ENCODE results near the gene R3HDM4.

Gene R3HDM4

DNA sequence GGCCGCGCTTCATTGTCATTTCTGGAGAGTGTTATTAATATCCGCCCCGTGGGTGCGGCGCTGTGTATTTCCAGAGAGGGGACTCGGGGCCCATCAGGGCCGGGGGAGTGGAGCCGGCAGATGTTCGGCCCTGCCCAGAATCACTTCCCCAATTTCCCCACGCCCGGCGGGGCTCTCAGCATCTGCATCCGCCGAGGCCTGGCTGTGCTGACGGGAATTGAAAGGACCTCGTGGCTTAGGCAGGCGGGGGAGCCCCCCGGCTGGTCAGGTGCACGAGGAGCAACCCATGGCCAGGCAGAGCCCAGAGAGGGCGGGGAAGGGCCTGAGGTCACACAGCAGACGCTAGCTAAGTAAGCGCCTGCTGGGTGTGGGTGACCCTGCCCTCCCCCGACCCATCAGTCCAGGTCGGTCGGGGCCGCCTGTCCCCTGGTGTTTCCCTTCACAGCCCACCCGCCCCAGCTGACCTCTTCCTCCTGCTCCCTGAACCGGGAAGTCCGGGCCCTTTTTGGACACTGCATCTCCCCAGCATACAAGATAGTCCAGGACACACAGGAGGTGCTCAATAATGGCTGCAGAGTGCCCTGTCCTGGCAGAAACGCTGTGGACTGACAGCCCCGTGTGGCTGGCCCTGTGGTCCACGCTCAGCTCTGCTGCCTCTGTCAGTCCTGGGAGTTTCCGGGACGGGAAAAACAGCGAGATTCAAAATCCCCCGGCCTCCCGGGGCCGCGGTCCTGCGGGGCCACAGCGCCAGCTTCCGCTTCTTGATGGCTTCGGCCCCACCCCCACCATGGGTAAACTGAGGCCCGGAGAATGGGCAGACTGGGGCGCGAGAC lies 34.9 kb upstream of the R3HDM4 start:
- in situ Hi-C loops (cut with MboI; ENCODE audit: low sequenced_read_pairs) = no loop called here

DNA sequence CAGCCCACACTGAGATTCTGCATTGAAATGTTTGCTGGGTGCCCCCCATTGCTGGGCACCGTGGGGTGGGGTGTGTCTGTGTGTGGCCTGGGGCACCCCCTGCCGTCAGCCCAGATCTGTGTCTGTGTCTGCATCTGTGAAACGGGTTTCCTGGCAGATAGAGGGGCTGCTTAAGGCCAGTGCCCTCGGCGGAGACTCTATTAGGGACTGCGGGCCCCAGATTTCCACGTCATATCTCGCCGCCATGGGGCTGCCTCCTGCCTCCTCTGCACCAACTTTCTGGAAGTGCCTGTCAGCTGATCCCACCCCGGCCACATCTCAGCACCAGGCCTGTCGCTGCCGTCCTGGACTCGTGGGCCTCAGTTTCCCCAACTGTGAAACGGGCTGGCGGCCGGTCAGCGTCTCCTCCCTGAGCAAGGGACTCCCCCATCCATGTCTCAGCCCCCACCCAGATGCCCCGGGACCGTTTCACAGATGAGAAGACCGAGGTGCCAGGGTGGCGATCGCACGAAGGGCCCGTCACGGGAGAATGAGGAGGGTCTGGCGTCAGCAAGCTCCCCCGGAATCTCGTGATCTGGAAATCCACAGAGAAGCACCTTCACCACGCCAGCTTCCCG lies 34.2 kb upstream of the R3HDM4 start:
- in situ Hi-C loops (cut with MboI; ENCODE audit: low sequenced_read_pairs) = no loop called here

- in situ Hi-C loops (cut with MboI; ENCODE audit: low sequenced_read_pairs) = no loop called here
These were observed 32.6 kb upstream of the R3HDM4 start for GRCh38 chr19:945401-946252.

- in situ Hi-C loops (cut with MboI; ENCODE audit: low sequenced_read_pairs) = no loop called here
These were observed 31.7 kb upstream of the R3HDM4 start for GRCh38 chr19:944663-945241.

DNA sequence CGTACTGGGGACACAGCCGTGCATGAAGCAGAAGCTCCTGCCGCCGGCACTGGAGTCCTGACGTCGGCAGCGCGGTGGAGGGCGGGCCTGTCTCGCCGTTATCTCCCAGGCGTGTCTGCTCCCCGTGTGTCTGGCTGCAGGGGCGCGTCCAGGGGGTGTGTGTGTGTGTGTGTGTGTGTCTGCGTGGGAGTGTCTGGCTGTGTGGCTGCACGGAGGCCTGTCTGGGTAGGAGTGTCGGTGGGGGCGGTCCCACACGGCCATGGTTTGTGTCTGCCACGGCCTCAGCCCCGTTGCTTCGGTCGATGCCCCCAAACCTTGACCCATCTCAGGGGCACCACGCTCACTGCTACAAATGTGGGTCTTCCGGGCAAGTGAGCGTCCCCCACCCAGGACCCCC lies 31.1 kb upstream of the R3HDM4 start:
- in situ Hi-C loops (cut with MboI; ENCODE audit: low sequenced_read_pairs) = no loop called here

GRCh38 chr19:943551-944170 lies 30.6 kb upstream of the R3HDM4 start:
- in situ Hi-C loops (cut with MboI; ENCODE audit: low sequenced_read_pairs) = no loop called here

DNA sequence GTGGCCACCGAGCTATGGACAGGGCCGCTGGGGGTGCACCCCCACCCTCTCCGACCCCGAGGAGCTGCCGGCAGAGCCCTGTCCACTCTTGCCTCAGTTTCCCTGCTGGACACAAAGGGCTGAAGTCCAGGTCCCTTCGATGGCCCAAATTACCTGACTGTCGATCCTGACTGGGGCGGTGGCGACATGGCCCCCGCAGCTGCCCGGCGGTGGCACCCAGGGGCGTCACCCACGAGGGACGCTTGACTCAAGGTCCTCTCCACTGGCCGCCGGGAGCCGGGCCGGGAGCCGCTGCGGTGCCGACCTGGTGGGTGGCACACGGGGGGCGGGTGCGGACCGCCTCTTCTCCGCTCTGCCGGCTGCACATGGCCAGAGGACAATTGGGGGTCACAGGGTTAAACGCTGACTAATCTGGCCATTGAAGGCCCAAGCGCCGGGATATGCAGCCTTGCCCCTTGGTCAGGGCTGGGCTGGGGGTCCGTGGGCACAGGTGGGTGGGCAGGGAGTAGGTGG lies 29.2 kb upstream of the R3HDM4 start:
- in situ Hi-C loops (cut with MboI; ENCODE audit: low sequenced_read_pairs) = no loop called here

GRCh38 chr19:941292-942132 lies 28.5 kb upstream of the R3HDM4 start:
- in situ Hi-C loops (cut with MboI; ENCODE audit: low sequenced_read_pairs) = no loop called here

DNA sequence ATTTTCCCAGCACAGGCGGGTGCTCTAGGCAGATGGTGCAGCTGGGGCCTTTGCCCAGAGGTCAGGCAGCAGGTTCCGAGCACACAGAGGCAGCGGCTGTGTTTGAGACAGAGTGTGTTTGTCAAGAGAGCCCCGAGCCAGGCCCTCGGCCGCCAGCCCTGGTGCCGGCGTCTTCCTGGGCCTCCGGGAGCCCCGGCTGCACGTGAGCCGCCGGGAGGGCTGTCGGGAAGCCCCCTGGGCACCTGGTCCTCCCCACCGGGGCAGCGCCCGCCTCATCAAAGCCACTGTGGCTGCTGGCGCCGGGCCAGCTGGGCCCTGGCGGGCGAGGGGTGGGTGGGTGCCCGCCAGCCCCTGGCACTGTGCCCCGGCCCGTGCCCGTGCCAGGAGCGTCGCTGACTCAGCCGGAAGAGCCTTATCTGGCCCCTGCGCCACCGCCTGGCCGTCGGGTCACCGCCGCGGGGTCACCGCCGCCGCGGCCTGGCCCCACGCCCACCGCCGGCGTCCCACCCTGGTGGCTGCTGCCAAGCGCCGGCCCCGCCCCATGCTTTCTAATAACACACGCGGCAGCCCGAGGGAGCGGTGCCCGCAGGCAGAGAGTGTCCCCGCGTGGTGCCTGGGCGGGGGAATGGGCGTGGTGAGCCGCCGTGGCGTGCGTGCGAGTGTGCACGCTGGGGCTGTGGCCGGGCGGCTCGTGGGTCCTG lies 27.7 kb upstream of the R3HDM4 start:
- in situ Hi-C loops (cut with MboI; ENCODE audit: low sequenced_read_pairs) = no loop called here

DNA sequence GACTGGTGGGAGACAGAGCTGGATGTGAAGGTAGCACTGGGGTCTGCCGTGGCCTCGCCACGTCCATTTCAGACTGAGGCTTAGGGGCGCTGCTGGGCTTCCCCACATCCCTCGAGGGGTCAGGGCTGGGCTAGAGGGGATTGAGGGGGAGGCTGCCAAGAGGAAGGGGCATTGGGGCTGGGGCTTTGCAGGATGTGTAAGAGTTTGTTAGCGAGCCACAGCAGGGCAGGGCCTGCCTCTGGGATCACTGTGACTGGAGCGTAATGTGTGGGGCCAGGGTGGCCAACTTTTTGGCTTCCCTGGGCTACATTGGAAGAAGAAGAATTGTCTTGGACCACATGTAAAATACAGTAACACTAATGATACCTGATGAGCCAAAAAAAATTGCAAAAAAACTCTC lies 26.9 kb upstream of the R3HDM4 start:
- in situ Hi-C loops (cut with MboI; ENCODE audit: low sequenced_read_pairs) = no loop called here

GRCh38 chr19:939439-939838 lies 26.4 kb upstream of the R3HDM4 start:
- in situ Hi-C loops (cut with MboI; ENCODE audit: low sequenced_read_pairs) = no loop called here

DNA sequence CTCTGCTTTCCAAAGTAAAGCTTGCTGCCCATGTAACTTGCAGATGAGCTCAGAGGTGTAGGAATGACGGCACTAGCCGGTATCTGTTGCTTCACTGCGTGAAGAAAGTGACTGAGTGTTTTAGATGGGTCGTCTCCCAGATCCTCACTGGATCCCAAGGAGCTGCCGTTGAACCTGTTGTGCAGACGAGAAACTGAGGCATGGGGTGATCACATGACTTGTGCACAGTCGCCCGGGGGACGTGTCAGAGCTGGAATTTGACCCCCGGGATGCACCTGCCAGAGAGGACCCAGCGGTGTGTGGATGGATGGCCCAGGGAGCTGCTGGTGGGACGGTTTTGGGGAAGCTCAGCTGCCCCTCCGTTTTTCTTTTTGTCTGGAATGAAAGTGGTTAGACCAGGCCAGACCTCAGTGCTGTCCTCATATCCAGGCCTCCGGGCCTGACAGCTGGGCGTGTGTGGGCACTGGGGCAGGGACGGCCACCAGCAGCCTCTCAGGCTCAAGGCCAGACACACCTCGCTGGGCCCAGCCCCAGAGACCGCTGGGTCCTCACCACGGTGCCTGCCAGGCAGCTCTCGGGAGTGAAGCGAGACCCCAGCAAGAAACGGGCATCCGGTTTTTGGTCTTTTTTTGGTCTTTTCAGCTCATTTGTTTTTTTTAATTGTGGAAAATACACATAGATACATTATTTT lies 25.4 kb upstream of the R3HDM4 start:
- in situ Hi-C loops (cut with MboI; ENCODE audit: low sequenced_read_pairs) = no loop called here

DNA sequence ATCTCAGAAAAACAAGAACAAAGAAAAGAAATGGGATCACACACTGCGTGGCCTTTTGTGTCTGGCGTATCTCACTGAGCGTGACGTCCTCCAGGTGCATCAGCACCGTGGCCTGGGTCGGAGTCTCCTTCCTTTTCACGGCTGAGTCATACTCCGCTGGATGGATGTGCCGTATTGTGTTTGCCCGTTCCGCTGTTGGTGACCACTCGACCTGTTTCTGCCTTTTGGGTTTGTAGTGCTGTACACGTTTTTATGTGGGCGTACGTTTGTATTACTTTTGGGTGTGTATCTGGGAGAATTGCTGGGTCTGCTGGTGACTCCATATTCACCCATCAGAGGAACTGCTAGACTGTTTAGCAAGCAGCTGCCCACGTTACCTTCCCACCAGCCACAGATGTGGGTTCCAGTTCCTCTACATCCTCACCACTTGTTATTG lies 24.3 kb upstream of the R3HDM4 start:
- in situ Hi-C loops (cut with MboI; ENCODE audit: low sequenced_read_pairs) = no loop called here

- in situ Hi-C loops (cut with MboI; ENCODE audit: low sequenced_read_pairs) = no loop called here
These were observed 23.1 kb upstream of the R3HDM4 start for GRCh38 chr19:936175-936546.

DNA sequence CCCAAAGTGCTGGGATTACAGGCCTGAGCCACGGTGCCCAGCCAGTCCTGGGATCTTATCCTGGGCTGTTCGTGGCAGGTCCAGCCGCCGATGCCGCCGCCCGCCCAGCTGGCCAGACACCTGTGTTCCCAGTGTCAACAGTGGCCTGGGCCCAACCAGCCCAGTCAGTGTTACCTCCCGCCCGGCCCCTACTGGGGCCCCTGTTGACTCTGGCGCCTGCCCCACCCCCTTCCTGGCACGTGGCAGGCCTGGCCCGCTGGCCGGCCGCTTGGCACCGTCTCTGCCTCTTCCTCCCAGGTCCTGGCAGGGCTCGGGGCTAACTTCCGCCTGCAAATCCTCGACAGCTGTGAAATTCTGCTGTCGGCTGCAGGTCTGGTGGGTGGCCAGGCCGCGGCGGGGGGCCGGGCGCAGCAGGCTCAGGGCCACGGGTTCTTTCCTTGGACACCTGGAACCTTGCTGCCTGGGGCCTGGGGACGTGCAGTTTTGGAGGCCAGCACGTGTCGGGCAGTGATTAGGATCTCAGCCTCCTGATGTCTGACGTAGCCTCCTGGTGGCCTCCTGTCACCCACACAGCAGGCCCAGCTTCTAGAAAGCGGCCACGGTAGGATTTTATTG lies 22.0 kb upstream of the R3HDM4 start:
- in situ Hi-C loops (cut with MboI; ENCODE audit: low sequenced_read_pairs) = no loop called here

DNA sequence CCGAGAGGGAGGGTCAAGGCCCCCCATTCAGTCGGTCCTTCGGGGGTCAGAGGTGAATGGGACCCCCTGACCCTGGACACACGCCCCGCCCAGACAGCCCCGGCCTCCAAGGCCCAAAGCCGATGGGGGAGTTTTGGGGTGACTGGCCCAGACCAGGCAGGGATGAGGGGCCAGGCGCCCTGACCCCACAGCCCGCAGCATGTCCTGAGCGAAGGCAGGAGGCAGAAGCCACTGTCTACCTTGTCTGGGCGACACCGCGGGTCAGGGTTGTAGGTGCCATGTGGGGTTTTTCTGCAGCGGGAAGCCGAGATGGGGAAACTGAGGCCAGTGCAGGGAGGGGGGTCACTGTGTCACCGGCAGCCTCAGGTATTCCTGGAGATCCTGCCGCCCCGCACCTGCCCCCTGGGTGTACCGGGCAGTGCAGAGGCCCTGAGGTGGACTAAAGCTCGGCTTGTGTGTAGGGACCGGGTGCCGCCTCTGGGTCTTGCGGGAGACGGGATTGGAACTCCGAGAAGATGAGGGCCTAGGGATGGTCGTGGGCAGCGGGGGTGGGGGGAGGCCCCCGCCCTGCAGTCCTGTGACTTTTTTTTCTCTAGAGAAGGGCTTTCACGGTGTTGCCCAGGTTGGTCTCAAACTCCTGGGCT lies 21.3 kb upstream of the R3HDM4 start:
- in situ Hi-C loops (cut with MboI; ENCODE audit: low sequenced_read_pairs) = no loop called here

DNA sequence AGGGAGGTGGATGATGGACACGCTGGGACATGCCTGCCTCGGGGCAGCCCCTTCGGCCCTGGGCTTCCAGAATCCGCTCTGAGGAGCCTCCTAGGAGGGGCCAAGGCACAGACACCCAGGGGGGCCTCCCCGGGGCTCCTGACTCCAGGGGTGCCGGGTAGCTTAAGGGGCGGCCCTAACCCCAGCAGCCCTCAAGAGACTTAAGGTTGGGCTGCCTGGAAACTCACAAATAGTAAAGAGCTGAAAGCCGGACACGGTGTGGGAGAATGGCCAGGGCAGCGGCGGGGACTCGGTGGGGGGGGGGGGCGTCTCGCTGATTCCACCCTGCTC lies 20.5 kb upstream of the R3HDM4 start:
- in situ Hi-C loops (cut with MboI; ENCODE audit: low sequenced_read_pairs) = no loop called here

Measured in HL-60/S4 treated with retinoic acid at 250 ng/mL for 4 days and 3 days (cell line).